Epidermal melanocyte (primary cell): ENCODE measurements around the gene PIGH.
"Not testable (repeated sequence)": the region's sequence is repeated elsewhere in the genome, so short reads cannot be mapped to it uniquely, and the experiment has no call there.

Source experiments
- DNase-seq: peaks from one replicate; pipeline ENCODE4 v3.0.0; 2011; ENCODE audit warnings: low spot score; ENCODE audit not compliant: insufficient read length

PIGH gene

DNA sequence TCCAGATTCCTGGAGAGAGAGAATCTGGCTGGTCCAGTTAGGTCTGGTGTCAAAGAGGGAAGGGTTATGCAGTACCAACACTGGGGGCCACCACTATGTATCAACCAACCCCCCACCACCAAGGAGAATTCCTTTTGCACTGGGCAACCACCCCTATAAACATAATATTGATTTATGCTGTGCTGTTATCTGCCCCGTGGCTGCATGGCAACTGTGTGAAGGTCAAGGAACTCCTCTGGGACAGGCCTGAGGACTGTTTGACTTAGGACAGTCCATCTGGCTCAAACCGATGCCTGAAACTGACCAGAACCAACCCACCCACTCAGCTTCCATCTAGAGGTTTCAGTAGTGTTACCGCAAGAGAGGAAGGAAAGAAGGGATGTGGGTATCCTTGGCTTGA, 46.5 kb downstream of the PIGH start:
- DNase-seq, result no peak

DNA sequence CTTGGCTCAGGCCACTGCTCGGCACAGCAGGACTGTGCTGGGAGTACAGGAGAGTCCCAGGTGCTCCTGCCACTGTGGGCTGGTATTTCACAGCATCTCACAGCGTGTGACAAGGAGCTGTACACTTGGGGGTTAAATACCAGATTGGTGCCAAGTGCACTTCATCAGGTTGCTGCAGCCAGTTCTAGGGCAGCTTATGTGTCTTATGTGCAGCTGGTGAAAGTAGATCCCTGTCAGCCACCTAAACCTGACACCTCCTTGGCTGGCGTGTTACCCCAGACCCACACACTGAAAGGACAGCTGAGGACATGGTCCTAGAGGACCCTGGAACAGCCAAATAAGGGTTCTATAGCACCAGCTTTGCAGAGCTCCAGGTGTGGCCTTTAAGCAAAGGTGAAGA, 48.1 kb downstream of the PIGH start:
- no peak for DNase-seq

DNA sequence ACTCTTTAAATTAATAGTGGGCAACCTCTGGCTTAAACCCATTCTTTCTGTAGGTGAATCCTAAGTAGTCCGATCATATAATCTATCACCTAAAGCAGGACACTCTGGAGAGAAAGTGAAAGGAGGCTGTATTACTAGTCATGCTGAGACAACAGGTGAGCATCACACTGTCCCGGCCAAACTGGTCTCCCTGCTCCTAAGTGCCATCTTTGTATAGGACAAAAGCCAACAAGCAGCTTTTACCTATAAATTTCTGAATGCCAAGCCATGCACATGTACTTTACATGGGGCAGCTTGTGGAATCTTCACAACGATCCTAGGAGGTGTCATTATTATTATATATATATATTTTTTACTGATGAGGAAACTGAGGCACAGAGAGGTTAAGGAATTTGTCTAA, 48.9 kb downstream of the PIGH start:
- DNase-seq, result no peak

DNA sequence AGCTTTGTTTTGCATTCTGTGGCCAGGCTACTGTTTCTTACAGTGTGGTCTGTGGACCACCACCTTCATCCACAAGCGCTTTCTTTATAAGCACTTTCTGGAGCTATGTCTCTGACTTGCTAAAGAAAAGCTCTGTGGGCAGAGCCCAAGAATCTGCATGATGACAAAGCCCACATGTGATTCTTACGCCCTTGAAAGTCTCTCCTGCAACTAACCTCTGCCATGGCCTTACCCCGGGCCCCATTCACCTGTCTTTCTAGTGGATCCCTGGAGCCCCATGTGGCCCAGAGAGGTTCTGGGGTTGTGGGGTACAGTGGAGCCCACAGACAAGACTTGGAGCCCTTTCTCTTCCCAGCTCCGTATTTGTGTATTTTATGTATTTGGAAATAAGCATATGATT, 50.3 kb downstream of the PIGH start:
- no peak for DNase-seq

DNA sequence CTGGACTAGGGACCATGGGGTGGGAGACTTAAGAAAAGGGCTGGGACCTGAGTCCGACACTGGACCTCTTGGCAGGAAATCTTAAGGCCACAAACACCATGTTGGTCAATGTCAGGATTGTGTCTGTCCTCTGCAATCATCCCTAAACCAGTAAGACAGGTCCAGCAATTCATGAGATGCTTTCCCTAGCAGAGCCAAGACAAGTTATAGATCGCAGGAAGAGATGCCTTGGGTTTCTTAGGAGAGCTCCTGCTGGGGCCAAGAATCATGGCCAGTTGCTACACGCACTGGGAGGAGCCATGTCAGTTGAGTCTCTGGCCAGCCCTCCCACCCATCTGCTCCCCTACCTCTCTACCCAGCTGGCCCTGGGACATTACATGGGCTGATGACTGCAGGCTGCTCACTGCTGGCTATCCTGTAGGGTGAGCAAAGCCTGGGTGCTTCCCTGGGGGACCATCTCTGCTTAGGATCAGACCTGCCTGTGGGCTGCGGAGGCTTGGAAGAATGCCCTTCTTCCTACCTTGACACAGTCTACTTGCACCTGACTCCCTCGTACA, 52.8 kb downstream of the PIGH start:
- no peak for DNase-seq

DNA sequence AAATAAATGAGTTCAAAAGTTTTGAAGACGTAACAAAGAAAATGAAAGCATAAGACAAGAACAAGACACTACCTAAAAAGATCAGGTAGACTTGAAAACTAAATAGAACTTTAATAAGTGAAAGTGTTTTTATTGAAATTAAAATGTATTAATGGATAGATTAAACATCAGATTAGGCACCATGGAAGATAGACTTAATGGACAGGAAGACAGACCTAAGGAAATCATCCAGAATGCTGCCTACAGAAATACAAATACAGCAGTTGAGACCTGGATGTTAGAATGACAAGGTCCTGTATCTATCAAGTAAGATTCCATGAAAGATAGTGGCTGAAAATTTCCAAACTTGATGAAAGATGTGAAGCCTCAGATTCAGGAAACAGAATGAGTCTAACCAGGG, 55.5 kb downstream of the PIGH start:
- DNase-seq, result no peak

DNA sequence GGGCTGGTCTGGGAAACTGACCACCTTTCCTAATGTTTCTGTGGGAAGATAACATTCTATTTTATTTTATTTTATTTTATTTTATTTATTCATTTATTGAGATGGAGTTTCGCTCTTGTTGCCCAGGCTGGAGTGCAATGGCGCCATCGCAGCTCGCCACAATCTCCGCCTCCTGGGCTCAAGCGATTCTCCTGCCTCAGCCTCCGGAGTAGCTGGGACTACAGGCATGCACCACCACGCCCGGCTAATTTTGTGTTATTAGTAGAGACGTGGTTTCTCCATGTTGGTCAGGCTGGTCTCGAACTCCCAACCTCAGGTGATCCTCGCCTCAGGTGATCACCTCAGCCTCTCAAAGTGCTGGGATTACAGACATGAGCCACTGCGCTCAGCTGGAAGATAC, 57.4 kb downstream of the PIGH start:
- DNase-seq, result not testable (repeated sequence)

DNA sequence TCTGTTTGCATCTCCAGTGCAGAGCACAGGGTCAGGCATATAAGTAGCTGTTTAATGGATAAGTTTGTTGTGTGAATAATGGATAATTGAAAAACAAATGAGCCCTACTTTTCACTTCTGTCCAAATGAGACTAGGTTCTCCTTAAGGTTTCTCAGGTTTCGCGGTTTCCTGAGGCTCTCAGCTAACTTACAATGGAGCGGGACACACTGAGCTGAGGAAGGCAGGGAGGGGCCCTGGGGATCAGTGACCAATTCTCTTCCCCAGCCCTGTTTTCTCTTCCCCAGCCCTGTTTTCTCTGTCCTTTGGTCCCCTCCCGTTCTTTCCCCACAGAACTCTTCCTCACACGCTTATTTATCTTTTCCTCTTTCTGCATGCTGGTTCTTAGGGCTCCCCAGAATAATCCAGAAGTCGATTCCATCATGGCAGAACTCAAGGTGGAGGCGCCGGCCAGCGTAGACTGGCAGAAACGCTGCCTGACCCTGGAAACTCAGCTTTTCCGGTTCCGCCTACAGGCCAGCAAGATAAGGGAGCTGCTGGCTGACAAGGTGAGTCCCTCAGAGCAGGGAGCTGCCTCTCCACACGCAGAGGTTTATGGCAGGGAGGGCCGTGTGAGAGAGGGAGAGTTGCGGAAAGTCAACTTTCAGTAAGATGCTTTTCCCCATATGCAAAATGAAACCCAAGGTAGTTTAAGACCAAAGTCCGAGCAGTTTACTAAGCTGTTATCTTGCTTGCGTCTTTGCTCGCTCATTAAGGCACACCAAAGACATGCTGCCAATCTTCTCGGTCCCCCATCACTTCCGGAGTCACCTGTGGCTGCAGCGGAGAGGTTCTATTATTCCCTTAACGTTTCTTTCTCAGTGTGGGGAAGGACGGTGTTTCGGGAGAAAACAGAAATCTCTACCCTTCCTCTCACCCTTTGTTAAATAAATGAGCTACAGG, 58.4 kb downstream of the PIGH start:
- no peak for DNase-seq
